ENCODE results near the gene THSD7B. TPM values are rescaled to one million over a fixed set of nuclear protein-coding genes. Genes with fewer than 3 reads are reported as not detected.
"Not testable (repeated sequence)": the region's sequence is repeated elsewhere in the genome, so short reads cannot be mapped to it uniquely, and the experiment has no call there.

THSD7B gene
- total RNA-seq, 1 donor from 2014 or later = 1.4 TPM

DNA sequence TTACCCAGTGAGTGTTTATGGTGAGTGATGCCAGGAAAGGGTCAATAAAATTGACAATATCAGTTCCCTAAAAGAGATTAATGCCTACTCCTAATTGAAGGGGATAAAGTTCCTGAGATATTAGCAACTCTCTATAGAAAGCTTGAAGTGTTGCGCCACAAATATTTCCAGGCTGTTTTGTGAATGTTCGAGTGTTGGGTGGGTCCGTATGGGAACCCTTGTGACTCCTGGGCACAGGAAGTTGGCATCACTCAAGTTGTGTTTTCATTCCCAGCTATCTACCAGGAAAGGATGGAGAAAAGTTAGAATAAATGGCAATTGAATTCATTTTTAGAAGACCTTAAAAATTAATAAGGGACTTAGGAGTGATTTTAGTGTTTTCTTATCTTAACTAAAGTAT, 472.7 kb downstream of the THSD7B start:
- DNase-seq (ENCODE audit: low spot score) = no peak

DNA sequence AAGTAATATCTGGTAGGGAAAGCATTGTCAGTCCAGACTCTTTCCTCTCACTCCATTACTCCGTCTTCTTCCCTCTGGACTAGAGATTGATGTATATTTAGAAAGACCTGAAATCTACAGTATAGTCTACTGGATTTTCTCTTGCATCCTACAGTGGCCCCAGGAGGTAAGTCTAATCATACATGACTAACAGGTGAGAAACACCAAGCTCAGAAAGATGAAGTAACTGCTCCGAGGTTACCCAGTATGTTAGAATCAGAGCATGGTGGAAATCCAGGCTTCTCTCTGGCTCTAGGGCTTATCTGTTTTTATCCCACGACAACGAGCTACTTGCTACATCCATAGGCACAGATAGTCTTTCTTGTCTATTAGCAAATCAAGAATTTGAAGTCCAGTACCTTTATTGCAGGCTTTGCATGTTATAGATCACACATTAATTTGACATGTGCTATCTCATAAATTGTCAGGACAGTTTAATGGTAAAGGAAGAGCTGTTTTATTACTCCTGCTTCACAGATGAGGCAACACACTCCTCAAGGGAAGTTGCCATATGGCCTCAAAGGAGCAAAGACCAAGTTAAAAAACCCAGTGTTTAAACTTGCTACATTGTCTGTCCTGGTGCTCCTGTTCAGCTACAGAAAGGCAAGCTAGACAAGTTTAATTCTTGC, 484.3 kb downstream of the THSD7B start:
- no peak for DNase-seq (ENCODE audit: low spot score)

DNA sequence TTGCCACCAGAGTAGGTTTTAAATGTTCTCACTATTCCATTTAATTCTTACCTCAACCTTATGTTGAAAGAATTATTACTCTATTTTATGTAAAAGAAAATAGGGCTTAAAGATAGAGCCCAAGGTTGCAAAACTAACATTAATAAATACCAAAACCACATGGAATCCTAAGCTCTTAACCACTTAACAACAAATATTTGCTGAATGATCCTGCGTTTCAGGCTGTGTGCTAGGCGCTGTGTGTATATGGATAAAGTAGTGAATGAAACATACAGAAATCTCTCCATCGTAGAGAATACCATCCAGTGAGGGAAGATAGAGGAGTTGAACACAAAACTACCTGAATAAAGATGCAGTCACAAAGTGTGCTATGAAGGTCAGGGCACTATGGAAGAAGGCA, 485.1 kb downstream of the THSD7B start:
- no peak for DNase-seq (ENCODE audit: low spot score)

DNA sequence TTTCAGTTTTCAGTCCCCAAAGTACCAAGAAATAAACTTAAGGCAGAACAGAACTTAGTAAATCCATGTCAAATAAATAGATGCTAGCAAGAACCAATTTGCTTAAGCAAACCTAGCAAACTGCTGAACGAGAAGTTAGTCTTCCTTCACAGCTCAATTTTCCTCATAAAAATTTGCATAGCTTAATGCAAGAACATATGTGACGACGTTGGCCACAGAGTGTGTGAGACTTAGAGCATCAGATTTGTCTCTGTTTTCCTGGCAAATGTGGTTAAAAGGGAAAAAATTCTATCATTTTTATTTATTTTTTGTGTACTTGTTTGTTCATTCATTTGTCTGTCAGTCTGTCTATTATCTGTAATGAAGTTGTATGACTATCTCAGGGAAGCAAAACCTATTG, 485.7 kb downstream of the THSD7B start:
- DNase-seq (ENCODE audit: low spot score) = no peak

DNA sequence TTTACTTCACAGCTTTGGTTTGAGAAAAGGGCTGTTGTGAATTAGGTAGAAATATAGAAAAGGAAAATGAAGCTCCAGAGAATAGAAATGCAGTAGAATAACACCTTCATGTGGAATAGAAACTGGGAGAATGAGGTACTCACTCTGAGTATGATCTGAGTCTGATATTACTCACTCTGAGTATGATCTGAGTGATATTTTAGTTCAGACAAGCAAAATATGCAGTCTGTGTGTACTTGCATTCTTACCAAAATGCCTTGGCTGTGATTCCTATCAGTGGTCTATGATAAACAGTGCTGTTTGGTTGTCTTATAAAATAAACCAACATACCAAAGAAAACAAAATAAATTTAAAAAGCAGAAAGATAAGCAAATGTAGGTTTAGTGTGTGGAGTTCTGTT, 487.6 kb downstream of the THSD7B start:
- no peak for DNase-seq (ENCODE audit: low spot score)

DNA sequence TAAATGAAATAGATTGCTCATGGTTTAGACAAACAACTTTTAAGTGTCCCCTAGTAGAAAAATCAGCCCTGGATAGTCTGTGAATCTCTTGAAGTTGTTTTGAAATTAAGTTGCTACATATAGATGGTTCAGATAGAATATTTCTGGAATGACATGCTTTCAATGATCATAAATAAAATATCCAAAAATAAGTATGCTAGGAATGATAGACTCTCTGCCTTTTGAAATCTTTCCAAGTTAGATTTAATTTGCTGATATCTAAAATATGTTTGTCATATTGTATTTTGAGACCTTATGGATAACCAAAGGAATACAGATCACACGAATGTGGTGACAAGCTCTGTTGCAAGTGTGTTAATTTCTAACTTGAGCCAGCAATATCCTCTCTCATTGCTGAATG, 488.7 kb downstream of the THSD7B start:
- no peak for DNase-seq (ENCODE audit: low spot score)

DNA sequence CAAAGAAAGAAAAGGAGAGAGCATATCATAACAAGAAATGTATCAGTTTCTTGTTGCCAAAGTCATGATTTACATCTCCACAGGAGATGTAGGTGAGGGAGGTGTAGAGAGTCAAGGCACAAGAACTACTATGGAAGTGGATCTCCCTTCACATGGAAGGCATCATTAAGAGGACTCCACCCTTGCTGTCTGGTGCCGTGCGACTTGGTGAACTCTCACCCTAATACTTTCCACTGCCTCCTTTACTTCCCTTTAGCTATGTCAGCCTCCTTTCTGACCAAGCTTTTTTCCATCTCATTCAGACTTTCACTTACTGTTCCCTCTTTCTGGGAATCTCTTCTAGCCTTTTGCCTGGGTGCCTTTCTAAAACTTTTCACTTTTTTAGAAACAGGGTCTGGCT, 490.0 kb downstream of the THSD7B start:
- no peak for DNase-seq (ENCODE audit: low spot score)

DNA sequence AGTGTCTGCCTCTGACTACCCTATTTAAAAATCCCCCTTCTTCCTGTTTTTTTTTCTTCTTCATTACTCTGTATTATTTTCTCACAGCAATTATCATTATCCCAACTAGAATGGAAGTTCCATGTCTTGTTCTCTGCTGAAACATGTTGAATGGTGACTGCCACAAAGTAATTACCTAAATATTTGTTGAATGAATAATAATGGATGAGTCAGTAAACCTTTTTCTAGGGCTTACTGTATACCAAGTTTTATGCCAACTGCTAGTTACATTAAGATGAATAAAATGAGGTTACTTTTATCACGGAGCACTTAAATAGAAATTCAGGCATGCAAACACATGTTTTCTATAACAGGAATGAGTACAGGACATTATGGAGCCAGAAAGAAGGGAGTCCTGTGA, 490.6 kb downstream of the THSD7B start:
- no peak for DNase-seq (ENCODE audit: low spot score)

DNA sequence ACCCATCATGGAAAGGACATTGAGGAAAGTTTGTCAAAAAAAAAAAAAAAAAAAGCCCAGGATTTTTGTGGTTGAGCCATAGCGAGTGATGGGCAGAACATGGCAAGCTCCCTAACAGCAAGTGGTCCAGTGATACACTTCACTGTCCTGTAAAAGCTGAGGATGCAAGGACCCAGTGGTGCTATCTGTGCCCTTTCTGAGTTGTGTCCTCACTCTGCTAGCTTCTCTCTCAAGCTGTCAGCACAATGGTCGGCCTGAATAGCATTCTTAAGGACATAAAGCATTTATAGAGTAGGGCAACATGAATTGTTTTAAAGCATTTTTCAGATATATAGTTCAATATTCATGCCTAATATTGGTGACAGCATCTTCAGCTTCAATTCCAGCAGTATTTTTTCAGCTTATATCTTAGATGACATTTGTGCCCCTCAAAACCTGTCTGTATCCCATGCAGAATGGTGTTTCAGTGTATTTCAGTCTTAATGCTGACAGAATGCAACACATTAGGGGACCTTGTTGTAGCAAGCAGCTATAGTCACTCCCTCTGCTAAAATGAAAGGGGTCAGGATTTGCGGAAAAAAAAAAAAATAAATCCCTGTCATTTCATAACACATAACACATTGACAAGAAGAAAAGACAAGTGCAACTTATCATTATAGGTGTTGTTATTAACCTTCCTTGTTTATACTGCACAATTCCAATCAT, 496.7 kb downstream of the THSD7B start:
- no peak for DNase-seq (ENCODE audit: low spot score)

DNA sequence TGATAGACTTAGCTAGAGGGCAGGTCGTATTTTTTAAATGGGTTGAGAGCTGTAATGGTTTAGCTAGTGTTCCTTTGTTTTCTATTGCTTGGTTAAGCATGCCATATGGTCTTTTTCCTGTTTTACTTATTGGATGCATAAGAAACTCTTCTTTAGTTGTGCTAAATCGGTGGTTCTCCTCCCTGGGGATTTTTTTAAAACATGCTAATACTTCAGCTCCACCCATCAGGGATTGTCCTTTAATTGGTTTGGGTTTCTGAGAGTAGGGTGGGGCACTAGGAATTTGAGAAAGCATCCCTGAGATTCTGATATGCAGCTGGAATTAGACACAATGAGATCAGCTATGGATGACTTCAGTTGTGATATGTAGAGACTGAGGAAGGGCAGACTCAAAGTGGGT, 497.2 kb downstream of the THSD7B start:
- DNase-seq (ENCODE audit: low spot score) = no peak

DNA sequence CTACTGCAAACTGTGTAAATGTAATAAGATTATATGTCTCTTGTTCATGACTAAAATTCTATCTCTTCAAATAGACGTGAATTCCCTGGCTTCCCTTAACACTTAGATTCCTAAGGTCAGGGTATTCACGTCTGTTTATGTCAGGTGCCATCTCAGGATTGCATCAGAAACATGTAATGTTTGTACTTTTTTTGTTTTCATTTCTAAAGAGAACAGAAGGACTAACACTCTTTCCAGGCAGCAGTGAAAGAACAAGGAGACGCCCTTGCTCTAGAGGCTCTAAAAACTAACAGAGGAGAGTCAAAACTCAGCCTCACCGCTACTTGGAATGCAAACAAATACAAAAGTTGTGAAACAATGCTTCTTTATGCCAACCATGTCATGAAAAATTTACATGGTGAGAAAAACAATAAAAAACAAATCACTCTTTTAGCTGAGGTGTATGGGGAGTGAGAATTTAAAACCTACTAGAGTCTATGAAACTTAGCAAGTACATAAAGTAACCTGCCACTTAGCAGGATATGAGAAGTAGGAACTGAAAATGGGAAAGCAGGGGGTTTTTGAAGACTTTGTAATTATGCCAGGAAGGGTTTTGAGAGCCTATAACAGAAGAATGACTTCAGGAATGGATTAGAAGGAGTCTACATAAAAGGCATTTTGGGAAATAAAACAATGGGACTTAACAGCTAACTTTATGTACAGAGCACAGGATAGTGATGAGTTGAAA, 522.7 kb downstream of the THSD7B start:
- no peak for DNase-seq (ENCODE audit: low spot score)

DNA sequence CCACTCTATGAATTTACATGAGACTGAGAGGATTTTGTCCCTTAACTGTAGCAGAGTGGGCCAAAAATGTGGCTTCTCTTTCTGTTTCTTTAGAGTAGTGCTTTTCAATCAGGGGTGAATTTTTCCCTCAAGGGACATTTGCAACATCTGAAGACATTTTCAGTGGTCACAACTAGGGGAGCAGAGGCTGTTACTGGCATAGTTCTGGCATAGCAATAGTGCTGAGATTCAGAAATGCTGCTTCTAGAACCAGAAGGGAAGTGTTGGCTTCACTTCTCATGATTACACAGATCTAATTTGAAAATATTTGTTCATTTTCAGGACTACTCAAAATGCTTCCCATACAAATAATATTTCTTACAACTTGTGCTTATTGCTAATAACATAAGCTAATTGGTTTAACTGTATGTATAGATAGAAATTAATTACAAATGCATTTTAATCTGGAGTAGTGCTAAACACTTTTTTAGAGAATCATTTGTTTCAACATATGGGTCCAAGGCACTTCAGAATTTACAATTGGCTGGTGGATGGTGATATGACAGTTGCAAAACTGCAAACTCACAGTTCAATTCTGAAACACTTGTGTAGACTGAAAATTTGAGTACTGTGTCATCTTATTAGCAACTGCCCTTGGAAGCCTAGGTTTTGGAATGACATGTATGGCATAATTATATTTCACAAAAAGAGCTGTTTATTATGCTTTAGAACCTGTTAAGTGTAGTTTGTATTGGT, 526.7 kb downstream of the THSD7B start:
- DNase-seq (ENCODE audit: low spot score) = no peak

DNA sequence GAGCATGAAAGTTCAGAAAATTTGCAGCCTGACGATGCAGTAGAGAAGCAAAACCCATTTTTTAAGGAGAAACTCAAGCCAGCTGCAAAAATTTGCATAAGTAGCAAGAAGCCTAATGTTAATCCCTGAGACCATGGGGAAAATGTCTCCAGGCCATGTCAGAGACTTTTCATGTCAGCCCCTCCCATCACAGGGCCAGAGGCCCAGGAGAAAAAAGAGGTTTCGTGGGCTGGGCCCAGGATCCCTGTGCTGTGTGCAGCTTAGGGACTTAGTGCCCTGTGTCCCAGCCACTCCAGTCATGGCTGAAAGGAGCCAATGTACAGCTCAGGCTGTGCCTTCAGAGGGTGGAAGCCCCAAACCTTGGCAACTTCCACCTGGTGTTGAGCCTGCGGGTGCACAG, 533.0 kb downstream of the THSD7B start:
- no peak for DNase-seq (ENCODE audit: low spot score)

DNA sequence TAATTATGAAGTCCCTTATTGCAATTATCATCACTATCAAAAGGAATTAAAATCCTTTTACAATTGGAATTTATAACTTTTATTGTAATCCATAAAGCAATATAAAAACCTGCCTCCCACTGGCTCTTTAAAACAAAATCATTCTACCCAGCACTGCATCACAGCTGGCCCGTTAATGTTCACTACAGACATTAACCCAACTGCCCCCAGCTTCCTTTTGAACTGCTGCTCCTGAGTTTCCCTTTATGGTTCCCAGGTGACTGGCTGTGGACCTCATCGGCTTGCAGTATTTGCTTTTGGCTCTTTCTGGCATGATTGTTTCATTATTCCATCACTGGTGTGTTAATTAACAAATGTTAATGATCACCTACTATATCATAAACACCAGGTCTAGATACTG, 535.6 kb downstream of the THSD7B start:
- DNase-seq (ENCODE audit: low spot score) = no peak

DNA sequence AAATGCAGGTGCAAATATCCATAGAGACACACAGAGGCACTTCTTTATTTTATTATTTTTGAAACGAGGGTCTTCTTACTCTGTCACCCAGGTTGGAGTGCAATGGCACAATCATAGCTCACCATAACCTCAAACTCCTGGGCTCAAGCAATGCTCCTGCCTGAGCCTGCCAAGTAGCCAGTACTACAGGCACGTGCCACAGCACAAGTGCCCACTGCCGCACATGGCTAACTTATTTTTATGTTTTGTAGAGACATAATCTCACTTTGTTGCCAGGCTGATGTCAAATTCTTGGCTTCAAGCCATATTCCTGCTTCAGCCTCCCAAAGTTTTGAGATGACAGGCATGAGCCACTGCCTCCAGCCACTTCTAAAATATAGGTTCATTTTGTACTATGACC, 537.6 kb downstream of the THSD7B start:
- no peak for DNase-seq (ENCODE audit: low spot score)

DNA sequence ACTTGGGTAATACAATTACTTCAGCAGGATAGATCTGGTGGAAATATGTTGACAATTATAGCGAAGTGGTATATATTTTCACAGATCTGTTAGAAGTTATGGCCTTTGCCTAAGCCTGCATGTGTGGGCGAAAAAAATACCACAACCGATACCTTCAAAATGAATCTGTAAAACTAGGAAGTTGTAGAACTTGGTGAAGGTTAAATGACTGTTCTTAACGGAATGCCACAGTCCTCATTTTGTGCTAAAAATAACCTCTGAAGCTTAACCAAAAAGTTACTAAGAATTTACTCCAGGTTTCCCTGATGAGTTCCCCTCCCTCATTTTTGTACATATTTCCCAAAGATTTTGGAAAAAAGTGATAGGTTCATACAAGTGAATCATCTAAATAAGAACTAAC, 550.7 kb downstream of the THSD7B start:
- DNase-seq (ENCODE audit: low spot score) = no peak

DNA sequence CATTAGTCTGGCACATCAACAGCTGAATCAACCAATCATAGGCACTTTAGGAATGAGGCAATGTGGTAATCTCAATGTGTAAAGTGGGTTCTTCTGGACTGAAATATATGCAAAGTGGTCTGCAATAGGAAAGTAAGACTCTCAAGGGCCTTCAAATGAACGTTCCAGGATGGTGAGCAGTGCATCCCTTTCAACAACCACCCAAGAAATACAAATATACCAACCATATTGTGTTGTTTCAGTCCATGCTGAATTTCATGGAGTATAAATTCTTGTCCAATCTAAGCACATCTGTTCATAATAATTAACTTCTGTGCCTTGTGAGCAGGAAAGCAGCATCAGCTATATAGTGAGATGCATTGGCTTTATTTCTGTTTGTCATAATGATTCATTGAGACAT, 556.2 kb downstream of the THSD7B start:
- DNase-seq (ENCODE audit: low spot score) = no peak

DNA sequence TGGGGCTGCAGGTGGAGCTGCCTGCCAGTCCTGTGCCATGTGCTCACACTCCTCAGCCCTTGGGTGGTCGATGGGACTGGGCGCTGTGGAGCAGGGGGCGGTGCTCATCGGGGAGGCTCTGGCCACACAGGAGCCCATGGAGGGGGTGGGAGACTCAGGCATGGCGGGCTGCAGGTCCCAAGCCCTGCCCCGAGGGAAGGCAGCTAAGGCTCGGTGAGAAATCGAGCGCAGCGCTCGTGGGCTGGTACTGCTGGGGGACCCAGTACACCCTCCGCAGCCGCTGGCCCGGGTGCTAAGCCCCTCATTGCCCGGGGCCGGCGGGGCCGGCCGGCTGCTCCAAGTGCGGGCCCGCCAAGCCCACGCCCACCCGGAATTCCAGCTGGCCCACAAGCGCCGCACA, 566.2 kb downstream of the THSD7B start:
- DNase-seq (ENCODE audit: low spot score) = not testable (repeated sequence)

DNA sequence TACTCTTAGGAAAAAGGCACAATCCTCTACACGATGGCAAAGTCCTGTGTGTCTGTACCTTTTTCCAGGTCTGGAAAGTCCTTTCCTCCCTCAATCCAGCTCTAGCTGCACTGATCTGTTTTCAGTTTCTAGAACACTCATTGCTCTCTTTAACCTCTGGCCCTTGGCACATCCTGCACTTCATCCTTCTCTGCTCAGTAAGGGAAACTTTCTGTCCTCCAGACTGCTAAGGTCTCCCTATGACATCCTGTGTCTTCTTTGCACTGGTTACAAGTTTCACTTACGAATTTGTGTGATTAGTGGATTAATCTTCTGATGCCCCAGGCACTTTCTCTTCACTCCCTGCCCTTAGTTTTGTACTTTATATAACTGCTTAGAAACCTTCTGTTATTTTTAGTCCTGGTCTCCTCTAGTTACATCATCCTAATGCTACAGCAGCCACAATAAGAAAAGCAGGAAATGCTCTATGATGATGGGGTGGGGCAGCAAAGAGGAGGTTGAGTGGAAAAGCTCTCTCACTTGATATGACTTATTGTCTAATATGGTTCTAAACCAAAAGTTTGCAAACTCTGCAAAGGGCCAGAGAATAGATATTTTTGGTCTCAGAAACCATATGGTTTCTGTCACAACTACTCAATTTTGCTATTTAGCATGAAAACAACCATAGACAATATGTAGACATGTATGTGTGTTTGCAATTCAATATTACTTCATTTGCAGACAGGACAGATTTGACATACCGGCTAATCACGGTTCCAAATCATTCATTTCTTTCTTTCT, 568.2 kb downstream of the THSD7B start:
- DNase-seq (ENCODE audit: low spot score) = no peak

DNA sequence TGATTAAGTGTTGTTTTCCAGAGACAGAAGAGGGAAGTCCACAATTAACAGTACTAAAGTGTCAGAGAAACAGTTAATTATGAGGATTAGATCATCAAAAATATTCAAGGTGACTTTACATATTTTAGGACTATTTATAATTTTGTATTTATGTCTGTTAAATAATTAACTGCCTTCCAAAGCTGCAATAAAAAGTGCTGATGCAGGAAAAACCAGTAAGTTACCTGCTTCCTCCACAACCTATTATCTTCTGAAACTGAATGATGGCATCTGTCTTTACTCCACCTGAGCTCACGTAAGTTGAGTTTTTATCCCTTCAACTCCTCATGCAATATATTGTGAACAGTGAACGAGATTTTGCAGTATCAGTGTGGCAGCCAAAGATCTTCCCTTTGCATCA, 570.7 kb downstream of the THSD7B start:
- DNase-seq (ENCODE audit: low spot score) = no peak

DNA sequence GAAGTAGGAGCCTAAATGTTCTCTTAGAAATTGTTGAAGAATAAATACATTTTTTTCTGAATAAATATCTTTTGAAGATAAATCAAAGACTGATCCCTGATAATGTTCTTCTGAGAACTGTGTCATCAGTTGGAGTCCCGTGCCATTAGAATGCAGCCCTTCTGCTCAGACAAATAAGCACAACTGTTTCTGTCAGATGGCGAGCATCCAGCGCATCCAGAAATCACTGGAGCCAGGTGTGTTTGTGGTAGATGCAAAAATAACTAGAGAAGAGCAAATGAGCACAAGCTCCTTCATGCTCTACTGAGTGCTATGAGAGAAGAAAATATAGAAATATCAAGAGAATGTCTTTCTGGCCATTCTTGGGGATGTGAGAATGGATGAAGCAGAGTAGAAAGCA, 573.7 kb downstream of the THSD7B start:
- no peak for DNase-seq (ENCODE audit: low spot score)

Measured in mesenteric fat pad (tissue), 1 donor.